ENCODE data around the gene ATRN.

ATRN gene

DNA sequence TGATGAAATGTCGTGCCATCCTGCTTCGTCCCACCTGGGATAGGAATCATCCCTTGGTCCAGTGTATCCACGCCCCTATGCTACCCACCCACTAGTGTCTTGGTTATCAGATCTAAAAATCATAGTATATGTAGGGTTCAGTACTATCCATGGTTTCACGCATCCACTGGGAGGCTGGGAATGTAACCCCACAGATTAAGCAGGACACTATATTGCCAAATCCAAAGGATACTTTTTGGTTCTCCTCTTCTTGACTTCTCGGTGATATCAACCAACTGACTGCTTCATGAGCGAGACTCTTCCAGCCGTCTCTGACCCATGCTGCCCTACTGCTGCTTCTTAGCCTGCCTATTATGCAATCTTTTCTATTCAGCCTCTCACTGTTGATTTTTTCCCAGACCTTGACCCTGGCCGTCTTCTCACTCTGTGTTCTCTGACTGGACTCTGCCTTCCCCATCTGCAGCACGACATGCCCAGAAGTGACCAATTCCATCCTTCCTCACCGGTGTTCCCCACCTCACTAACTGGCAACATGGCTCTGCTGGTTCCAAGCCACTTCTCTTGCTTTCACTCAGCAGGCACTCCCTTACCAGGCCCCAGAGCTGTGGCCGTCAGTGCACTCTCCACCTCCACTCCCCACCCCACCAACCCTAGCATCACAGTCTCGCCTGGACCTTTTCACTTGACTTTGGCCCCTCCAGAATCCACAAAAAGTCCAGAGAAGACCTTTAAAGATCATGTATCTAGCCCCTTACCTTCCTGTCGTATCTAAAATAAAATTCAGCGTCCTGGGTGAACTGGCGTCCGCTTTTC is 157.9 kb downstream of the ATRN start:
- CTCF ChIA-PET: interaction anchor here (1.0 kb wide), 1 partner anchor 36 kb away, joined by 3 read pairs; no protein-coding TSS in a partner anchor
- no peak for DNase-seq (ENCODE audit: extremely low spot score)

DNA sequence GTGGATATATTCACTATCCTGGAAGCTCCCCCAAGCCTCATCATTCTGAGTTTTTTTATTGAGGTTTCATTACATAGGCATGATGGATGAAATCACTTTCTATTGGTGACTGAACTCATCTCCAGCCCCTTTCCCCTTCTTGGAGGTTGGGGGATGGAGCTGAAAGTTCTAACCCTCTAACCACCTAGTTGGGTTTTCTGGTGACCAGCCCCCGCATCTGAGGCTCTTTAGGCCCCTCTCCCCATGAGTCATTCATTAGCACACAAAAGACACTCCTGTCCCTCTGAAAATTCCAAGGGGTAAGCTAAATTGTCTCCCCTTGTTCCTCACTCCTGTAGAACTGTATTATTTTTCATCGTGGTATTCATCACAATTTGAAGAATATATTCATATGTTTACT is 159.1 kb downstream of the ATRN start:
- POLR2A ChIA-PET: no interaction called here
- CTCF ChIA-PET: interaction anchor here (1.0 kb wide), 1 partner anchor 35 kb away, joined by 3 read pairs; no protein-coding TSS in a partner anchor
- no peak for DNase-seq (ENCODE audit: extremely low spot score)
- no peak for TF ChIP-seq L3MBTL2 (conservative IDR thresholded peaks at IDR 0.05)
- TF ChIP-seq LEF1 (IDR thresholded peaks at IDR 0.05; ENCODE audit: borderline replicate concordance): no peak
- no peak for TF ChIP-seq HDGF (IDR thresholded peaks at IDR 0.05; ENCODE audit: borderline replicate concordance)
- no peak for TF ChIP-seq SP1 (IDR thresholded peaks at IDR 0.05)
- no peak for TF ChIP-seq BHLHE40 (IDR thresholded peaks at IDR 0.05; ENCODE audit: borderline replicate concordance)
- TF ChIP-seq, protein P1, sequence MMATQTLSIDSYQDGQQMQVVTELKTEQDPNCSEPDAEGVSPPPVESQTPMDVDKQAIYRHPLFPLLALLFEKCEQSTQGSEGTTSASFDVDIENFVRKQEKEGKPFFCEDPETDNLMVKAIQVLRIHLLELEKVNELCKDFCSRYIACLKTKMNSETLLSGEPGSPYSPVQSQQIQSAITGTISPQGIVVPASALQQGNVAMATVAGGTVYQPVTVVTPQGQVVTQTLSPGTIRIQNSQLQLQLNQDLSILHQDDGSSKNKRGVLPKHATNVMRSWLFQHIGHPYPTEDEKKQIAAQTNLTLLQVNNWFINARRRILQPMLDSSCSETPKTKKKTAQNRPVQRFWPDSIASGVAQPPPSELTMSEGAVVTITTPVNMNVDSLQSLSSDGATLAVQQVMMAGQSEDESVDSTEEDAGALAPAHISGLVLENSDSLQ (IDR thresholded peaks at IDR 0.05): no peak

More for the DNA sequence above, 157.9 kb downstream of the ATRN start:
- POLR2A ChIA-PET: no interaction called here
- TF ChIP-seq SP1 (IDR thresholded peaks at IDR 0.05) (no peak), TARDBP (IDR thresholded peaks at IDR 0.05) (no peak), ZNF384 (IDR thresholded peaks at IDR 0.05) (no peak), FOXK2 (IDR thresholded peaks at IDR 0.05) (no peak), NFRKB (IDR thresholded peaks at IDR 0.05) (no peak), ELF4 (IDR thresholded peaks at IDR 0.05) (no peak), FOXA1 (IDR thresholded peaks at IDR 0.05) (no peak), L3MBTL2 (conservative IDR thresholded peaks at IDR 0.05) (no peak), LEF1 (IDR thresholded peaks at IDR 0.05; ENCODE audit: borderline replicate concordance) (no peak), SUZ12 (IDR thresholded peaks at IDR 0.05) (no peak), BHLHE40 (IDR thresholded peaks at IDR 0.05; ENCODE audit: borderline replicate concordance) (no peak), FOXM1 (IDR thresholded peaks at IDR 0.05; ENCODE audit: borderline replicate concordance) (no peak), ARNT (IDR thresholded peaks at IDR 0.05) (no peak), CTBP1 (IDR thresholded peaks at IDR 0.05; ENCODE audit: borderline replicate concordance) (no peak), HDGF (IDR thresholded peaks at IDR 0.05; ENCODE audit: borderline replicate concordance) (no peak)
- TF ChIP-seq, protein P1 (IDR thresholded peaks at IDR 0.05): no peak

- ChIA-PET CTCF (no interaction called here), POLR2A (no interaction called here)
- no peak for DNase-seq (ENCODE audit: extremely low spot score)
- TF ChIP-seq LEF1 (IDR thresholded peaks at IDR 0.05; ENCODE audit: borderline replicate concordance): no peak
- no peak for TF ChIP-seq ARNT (IDR thresholded peaks at IDR 0.05)
- TF ChIP-seq BHLHE40 (IDR thresholded peaks at IDR 0.05; ENCODE audit: borderline replicate concordance): no peak
- no peak for TF ChIP-seq FOXK2 (IDR thresholded peaks at IDR 0.05)
- no peak for TF ChIP-seq HDGF (IDR thresholded peaks at IDR 0.05; ENCODE audit: borderline replicate concordance)
- TF ChIP-seq NFRKB (IDR thresholded peaks at IDR 0.05): no peak
- TF ChIP-seq L3MBTL2 (conservative IDR thresholded peaks at IDR 0.05): no peak
- TF ChIP-seq, protein P1 (IDR thresholded peaks at IDR 0.05): no peak
- no peak for TF ChIP-seq ELF4 (IDR thresholded peaks at IDR 0.05)
- TF ChIP-seq FOXA1 (IDR thresholded peaks at IDR 0.05): no peak
- no peak for TF ChIP-seq SP1 (IDR thresholded peaks at IDR 0.05)
- no peak for TF ChIP-seq ZNF384 (IDR thresholded peaks at IDR 0.05)
- TF ChIP-seq TARDBP (IDR thresholded peaks at IDR 0.05): no peak
Observed at GRCh38 chr20:3630429-3630828, 159.6 kb downstream of the ATRN start.

DNA sequence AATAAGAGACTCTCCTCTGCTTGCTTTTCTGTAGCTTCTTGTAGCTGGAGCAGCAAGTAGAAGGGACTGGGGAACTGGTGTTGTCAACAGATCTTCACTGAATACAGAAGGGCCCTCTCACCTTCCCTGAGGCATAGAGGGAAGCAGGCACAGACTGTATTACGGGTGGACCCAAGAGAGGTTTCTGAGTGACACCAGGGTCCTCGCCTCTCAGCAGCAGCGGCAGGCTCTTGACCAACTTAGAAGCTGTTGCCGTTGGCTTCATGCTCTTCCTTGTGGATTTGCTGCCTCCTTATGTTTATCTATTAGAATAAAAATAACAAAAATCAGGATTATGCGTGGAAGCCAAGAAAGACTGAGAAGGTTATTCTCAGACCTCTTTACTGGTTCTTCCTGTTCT is 160.7 kb downstream of the ATRN start:
- DNase-seq (ENCODE audit: extremely low spot score): no peak
- ChIA-PET POLR2A (no interaction called here), CTCF (no interaction called here)
- no peak for TF ChIP-seq HDGF (IDR thresholded peaks at IDR 0.05; ENCODE audit: borderline replicate concordance)
- TF ChIP-seq NFRKB (IDR thresholded peaks at IDR 0.05): no peak
- TF ChIP-seq SUZ12 (IDR thresholded peaks at IDR 0.05): no peak
- no peak for TF ChIP-seq BHLHE40 (IDR thresholded peaks at IDR 0.05; ENCODE audit: borderline replicate concordance)
- no peak for TF ChIP-seq ZNF384 (IDR thresholded peaks at IDR 0.05)
- no peak for TF ChIP-seq TARDBP (IDR thresholded peaks at IDR 0.05)
- no peak for TF ChIP-seq LEF1 (IDR thresholded peaks at IDR 0.05; ENCODE audit: borderline replicate concordance)
- TF ChIP-seq SP1 (IDR thresholded peaks at IDR 0.05): no peak
- TF ChIP-seq CTBP1 (IDR thresholded peaks at IDR 0.05; ENCODE audit: borderline replicate concordance): no peak
- no peak for TF ChIP-seq ARNT (IDR thresholded peaks at IDR 0.05)
- TF ChIP-seq FOXK2 (IDR thresholded peaks at IDR 0.05): no peak
- TF ChIP-seq, protein P1 (IDR thresholded peaks at IDR 0.05): no peak
- TF ChIP-seq ELF4 (IDR thresholded peaks at IDR 0.05): no peak
- no peak for TF ChIP-seq FOXA1 (IDR thresholded peaks at IDR 0.05)
- TF ChIP-seq FOXM1 (IDR thresholded peaks at IDR 0.05; ENCODE audit: borderline replicate concordance): no peak
- TF ChIP-seq L3MBTL2 (conservative IDR thresholded peaks at IDR 0.05): no peak

DNA sequence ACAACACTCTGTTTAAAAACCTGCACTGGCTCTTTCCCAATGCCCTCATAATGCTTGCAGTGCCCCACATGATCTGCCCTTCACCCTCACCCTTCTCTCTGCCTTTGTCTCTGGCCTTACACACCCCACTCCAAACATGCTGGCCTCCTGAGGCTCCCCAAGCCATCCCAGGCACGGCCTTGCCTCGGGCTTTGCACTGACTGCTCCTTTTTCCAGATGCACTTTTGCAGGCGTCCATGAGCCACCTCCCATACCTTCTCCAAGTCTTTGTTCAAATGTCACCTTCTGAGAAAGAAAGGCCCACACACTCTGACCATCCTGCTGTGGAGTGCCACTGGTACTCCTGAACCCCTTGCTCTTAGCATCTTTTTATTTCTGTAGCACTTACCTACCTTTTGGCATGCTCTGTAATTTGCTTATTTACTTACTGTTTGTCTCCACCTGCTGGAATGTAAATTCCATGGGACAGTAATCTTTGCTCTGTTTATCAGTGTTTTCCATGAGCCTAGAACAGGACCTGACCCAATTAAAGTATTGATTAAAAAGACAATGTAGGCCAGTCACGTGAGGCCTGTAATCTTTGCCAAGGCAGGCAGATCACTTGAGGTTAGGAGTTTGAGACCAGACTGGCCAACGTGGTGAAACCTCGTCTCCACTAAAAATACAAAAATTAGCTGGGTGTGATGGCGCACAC is 161.6 kb downstream of the ATRN start:
- ChIA-PET CTCF (interaction anchor here (1.1 kb wide), 1 partner anchor 69 kb away, joined by 3 read pairs; no protein-coding TSS in a partner anchor), POLR2A (no interaction called here)
- TF ChIP-seq, protein P1 (IDR thresholded peaks at IDR 0.05): no peak
- TF ChIP-seq TARDBP (IDR thresholded peaks at IDR 0.05) (no peak), ELF4 (IDR thresholded peaks at IDR 0.05) (no peak), HDGF (IDR thresholded peaks at IDR 0.05; ENCODE audit: borderline replicate concordance) (no peak), ZNF384 (IDR thresholded peaks at IDR 0.05) (no peak)
- no peak for DNase-seq (ENCODE audit: extremely low spot score)
